Activated naive CD8-positive, alpha-beta T cell treated with anti-CD3 and anti-CD28 coated beads for 36 hours (primary cell): ENCODE data around the gene PSORS1C2. TPM values are rescaled to one million over a fixed set of nuclear protein-coding genes. Genes with fewer than 3 reads are reported as not detected.

ENCODE experiments used
- DNase-seq: peaks from one replicate; pipeline ENCODE4 v3.0.0; 2021
- H3K27ac Mint-ChIP-seq: one replicate; pipeline ENCODE4 v1.8.0; 2022; ENCODE audit warnings: mild to moderate bottlenecking, moderate library complexity, mixed read lengths
- H3K27me3 Mint-ChIP-seq: one replicate; pipeline ENCODE4 v1.8.0; 2022; ENCODE audit warnings: mild to moderate bottlenecking, mixed read lengths
- H3K36me3 Mint-ChIP-seq: one replicate; pipeline ENCODE4 v1.8.0; 2021; ENCODE audit warnings: mild to moderate bottlenecking, mixed read lengths
- H3K4me1 Mint-ChIP-seq: one replicate; pipeline ENCODE4 v1.8.0; 2021; ENCODE audit warnings: mixed read lengths
- H3K4me3 Mint-ChIP-seq: one replicate; pipeline ENCODE4 v1.8.0; 2022; ENCODE audit warnings: mild to moderate bottlenecking, moderate library complexity, mixed read lengths
- H3K9me3 Mint-ChIP-seq: one replicate; pipeline ENCODE4 v1.8.0; 2022; ENCODE audit warnings: mixed read lengths
- total RNA-seq, 2 experiments: library from RNA; stranded (reverse); gene quantifications; one replicate each; pipeline ENCODE4 v1.2.3, GENCODE V29; 2021

Gene PSORS1C2
- total RNA-seq, 2 experiments from 2014 or later, result not detected

DNA sequence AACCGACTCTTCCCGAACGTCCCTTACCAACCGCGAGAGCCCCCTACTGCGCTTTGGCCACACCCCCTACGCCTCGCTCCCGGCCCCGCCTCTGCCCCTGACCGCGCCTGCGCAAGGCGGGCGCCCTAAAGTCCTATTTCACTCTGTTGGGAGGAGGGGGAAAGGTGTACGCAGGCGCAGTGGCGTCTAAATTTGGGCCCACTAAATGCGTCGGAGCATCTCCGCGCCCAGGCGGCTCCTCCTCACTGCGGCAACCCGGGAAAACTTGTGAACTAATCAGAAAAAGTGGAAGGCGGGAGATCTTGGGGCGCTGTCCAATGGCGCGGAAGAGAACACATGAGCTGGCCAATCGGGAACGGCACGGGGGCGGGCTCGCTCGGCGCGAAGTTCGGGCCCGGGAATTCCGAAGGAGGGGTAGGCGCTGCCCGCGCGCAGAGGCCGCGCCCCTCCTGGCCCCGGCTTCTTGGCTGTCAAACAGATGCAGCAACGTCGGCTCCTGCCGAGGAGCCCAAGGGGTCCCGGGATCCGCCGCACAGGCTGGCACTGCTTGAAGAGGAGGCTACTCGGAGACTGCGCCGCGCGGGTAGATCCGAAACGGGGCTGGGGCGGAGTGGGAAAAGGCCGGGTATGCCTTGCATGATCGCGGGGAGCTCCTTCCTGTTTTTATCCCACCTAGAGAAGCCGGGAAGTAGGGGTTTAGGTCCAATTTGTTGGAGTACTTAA lies 19.4 kb upstream of the PSORS1C2 start, which contains the start of gene TCF19:
TCF19 (plus strand) TSS at position 450 of the 723 bp plus-strand sequence. CDS start 881 bp downstream, outside the sequence.
- no peaks in the 10 kb centered on the region for H3K9me3 Mint-ChIP-seq
- no peaks in the 10 kb centered on the region for H3K27me3 Mint-ChIP-seq
- H3K4me3 Mint-ChIP-seq, result peak within 1 kb of the TSS; percentile 98
- H3K27ac Mint-ChIP-seq, result peak within 1 kb of the TSS; percentile 91
- DNase-seq, result peak; percentile 99
- peaks cover 49% of the 10 kb centered on the region for H3K36me3 Mint-ChIP-seq
- H3K4me1 Mint-ChIP-seq, result peaks cover 26% of the 10 kb centered on the region

DNA sequence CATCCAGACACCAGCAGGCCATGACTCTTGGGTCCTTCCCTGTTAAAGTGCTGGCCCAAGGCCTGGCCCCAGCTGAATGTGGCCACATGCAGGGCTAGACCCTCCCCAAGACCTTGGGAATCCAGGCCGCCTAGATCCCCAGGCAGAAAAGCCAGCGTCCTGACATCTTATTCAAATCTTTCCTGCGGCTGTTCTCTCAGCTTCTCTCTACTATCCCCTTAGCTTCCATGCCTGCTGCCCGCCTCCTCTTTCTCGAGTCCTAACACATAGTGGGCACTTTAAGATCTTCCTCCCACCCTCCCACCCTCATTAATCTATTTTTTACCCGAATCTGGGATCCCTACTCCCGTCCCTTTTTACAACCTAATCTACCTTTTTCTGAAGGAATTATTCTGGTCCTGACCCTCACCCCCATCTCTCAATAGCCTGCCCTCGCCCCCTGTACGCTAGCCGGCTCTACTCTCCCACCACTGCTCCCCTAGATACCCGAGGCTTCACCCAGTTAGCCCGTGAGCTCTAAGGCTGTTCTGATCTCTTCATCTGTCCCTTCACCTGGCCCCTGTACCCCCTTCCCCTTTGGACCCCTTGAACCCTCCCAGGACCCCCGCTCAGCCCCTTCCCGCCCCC lies 18.8 kb upstream of the PSORS1C2 start, which contains the start of gene CCHCR1:
CCHCR1 (minus strand) TSS at position 290 of the 627 bp plus-strand sequence; CDS start at position 88, 202 bp downstream.
- DNase-seq, result no peak
- Mint-ChIP-seq H3K4me1 (peaks cover 22% of the 10 kb centered on the region), H3K36me3 (peaks cover 42% of the 10 kb centered on the region), H3K4me3 (peak within 1 kb of the TSS; percentile 98), H3K27ac (peak within 1 kb of the TSS; percentile 91), H3K9me3 (no peaks in the 10 kb centered on the region), H3K27me3 (no peaks in the 10 kb centered on the region)

DNA sequence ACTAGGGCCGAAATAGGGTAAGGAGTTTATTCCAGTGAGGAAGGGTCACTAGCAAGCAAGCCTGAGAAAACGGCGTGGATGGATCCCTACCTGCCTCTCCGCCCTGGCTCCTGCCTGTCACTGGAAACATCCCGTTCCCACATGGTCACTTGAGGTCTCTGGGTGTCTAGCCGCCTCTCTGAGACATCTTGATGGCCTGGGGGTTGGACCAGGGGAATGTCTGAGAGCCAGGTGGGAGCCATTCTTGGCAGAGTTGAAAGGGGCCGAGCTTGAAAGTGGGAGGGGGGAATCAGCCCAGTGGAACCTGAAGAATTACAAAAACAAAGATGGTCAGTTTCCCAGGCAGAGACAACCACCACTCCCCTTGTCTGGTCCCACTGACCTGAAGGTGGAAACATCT lies 17.8 kb upstream of the PSORS1C2 start:
- Mint-ChIP-seq H3K27me3 (no peaks in the 10 kb centered on the region), H3K4me1 (peaks cover 18% of the 10 kb centered on the region), H3K36me3 (peaks cover 37% of the 10 kb centered on the region), H3K27ac (no peak overlapping the region), H3K4me3 (peak overlapping the region; percentile 98), H3K9me3 (no peaks in the 10 kb centered on the region)
- DNase-seq, result no peak

DNA sequence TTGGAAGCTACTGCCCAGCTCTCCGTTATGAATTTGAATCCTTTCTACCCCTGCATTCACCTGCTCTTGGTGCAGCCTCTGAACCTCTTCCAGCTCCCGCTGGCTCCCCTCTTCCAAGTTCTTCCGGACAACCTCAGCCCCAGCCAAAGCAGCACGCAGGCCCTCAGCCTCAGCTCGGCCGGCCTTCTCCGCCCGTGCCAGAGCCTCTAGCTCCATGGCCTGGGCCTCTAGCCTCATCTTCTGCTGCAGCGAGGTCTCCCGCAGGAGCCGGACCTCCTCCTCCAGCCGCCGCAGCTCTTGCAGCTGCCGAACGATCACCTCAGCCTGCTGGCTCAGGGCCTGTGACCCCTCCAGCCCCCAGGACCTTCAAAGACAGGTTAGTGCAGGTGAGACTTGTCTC lies 15.6 kb upstream of the PSORS1C2 start:
- Mint-ChIP-seq H3K36me3 (peaks cover 28% of the 10 kb centered on the region), H3K27ac (no peak overlapping the region), H3K4me3 (no peak overlapping the region), H3K27me3 (no peaks in the 10 kb centered on the region), H3K9me3 (no peaks in the 10 kb centered on the region), H3K4me1 (peaks cover 8% of the 10 kb centered on the region)
- no peak for DNase-seq

DNA sequence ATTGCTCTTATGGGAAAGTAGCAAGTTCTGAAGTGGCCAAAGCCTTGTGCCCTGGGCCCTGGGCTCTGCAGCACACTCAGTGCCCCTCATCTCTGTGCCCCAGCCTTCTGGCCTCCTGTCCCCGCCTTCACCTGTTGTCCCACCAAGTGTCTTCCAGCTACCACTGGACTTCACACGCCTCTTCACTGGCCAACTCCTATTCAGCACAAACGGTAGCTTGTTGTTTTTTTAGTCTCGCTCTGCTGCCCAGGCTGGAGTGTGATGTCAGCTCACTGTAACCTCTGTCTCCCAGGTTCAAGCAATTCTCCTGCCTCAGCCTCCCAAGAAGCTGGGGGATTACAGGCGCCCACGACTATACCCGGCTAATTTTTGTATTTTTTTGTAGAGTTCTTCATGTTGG lies 13.9 kb upstream of the PSORS1C2 start:
- peaks cover 17% of the 10 kb centered on the region for H3K36me3 Mint-ChIP-seq
- H3K4me1 Mint-ChIP-seq, result peaks cover 5% of the 10 kb centered on the region
- H3K4me3 Mint-ChIP-seq, result no peak overlapping the region

DNA sequence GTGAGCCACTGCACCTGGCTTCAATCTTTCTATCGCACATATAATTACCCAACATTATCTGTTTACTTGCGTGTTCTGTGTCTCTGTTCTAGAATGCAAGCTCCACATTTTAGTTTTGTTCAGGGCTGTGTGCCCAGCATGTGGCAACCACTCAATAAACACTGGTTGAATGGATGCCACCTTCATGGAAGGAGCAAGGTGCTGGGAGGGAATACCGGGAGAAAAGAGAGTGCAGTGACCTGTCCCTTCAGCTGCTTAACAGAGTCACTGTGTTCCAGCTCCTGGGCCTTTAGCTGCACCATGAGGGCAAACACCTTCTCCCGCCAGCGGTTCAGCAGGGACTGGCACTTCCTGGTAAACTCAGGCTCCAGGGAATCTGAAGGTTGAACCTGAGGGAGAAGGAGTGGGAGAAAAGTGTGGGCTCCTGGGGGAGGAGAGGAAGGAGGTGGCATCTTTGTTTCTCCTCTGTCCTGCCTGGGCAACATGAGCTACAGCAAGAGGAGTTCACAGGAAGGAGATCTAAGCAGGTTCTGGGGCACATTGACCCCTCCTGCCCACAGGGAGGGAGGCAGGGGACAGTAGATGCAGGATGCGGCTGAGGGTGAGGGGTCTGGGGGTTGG lies 11.1 kb upstream of the PSORS1C2 start:
- Mint-ChIP-seq H3K27ac (no peak overlapping the region), H3K36me3 (peaks cover 13% of the 10 kb centered on the region), H3K9me3 (no peaks in the 10 kb centered on the region), H3K4me3 (no peak overlapping the region), H3K4me1 (no peaks in the 10 kb centered on the region), H3K27me3 (no peaks in the 10 kb centered on the region)
- DNase-seq, result no peak

More for the DNA sequence above, 13.9 kb upstream of the PSORS1C2 start:
- Mint-ChIP-seq H3K27me3 (no peaks in the 10 kb centered on the region), H3K27ac (no peak overlapping the region), H3K9me3 (no peaks in the 10 kb centered on the region)
- no peak for DNase-seq

DNA sequence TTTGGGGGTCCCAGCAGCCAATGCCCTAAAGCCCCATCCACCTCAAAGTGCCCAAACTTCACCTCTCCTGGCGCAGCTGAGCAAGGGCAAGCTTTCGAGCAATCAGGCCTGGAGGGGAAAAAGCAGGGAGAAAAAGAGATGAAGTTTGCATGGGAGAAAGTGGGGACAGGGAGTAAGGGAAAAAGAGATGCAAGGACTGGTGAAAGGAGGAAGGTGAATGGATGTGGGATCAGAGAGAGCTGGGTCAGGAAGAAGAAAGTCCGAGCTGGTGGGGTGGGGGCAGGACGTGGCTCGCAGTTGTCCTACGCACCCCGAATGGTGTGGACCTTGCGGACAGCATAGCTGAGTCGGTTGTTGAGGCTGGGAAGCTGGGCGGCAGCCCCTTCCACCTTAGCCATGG lies 6.5 kb upstream of the PSORS1C2 start:
- no peaks in the 10 kb centered on the region for H3K27me3 Mint-ChIP-seq
- peaks cover 6% of the 10 kb centered on the region for H3K36me3 Mint-ChIP-seq
- H3K27ac Mint-ChIP-seq, result no peak overlapping the region
- no peaks in the 10 kb centered on the region for H3K4me1 Mint-ChIP-seq
- no peak overlapping the region for H3K4me3 Mint-ChIP-seq
- DNase-seq, result no peak
- no peaks in the 10 kb centered on the region for H3K9me3 Mint-ChIP-seq

DNA sequence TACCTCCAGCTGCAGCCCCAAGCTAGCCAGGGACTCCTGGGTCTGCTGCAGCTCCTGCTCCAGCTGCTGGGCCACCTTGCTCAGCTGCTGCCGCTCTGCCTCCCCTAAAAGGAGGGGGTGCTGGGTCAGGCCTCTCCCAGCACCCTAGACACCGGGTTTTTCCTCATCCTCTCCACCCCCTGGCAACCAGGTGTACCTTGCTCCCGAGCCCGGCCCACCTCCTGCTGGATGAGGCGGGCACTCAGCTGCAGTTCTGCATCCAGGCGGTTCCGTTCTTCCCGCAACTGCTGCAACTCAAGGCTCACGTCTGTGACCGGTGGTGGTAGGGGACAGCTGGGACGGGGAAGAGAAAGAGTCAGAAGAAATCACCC lies 6.1 kb upstream of the PSORS1C2 start:
- H3K27ac Mint-ChIP-seq, result no peak overlapping the region
- H3K4me1 Mint-ChIP-seq, result no peaks in the 10 kb centered on the region
- H3K4me3 Mint-ChIP-seq, result no peak overlapping the region

DNA sequence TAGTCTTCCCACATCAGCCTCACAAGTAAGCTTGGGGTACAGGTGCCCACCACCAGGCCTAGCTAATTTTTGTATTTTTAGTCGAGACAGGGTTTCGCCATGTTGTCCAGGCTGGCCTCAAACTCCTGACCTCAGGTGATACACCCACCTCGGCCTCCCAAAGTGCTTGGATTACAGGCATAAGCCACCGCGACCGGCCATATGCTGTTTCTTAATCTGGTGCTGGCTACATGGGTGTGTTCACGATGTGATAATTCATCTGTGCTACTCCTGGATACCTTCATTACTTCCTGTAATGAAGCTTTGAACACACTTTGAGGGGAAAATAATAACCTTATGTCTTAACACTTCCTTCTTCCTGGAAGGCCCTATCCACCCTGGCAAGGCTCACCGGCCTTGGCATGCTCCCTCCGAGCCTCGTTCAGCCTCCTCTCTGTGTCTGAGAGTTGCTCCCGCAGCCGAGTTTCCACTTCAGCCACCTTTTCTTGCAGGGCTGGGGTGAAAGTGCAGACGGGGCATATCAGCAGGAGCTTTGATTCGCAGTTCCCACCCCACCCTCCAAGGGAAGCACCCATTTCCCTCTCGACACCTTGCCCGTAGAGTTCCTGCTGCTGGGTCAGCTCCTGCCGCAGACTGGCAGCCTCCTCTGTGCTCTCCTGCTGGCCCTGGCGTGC lies 5.6 kb upstream of the PSORS1C2 start:
- H3K4me1 Mint-ChIP-seq, result no peaks in the 10 kb centered on the region
- peaks cover 4% of the 10 kb centered on the region for H3K36me3 Mint-ChIP-seq
- H3K4me3 Mint-ChIP-seq, result no peak overlapping the region
- H3K9me3 Mint-ChIP-seq, result no peaks in the 10 kb centered on the region
- no peak for DNase-seq
- H3K27me3 Mint-ChIP-seq, result no peaks in the 10 kb centered on the region
- H3K27ac Mint-ChIP-seq, result no peak overlapping the region

More for the DNA sequence above, 6.1 kb upstream of the PSORS1C2 start:
- peaks cover 4% of the 10 kb centered on the region for H3K36me3 Mint-ChIP-seq
- no peaks in the 10 kb centered on the region for H3K27me3 Mint-ChIP-seq
- no peak for DNase-seq
- H3K9me3 Mint-ChIP-seq, result no peaks in the 10 kb centered on the region

DNA sequence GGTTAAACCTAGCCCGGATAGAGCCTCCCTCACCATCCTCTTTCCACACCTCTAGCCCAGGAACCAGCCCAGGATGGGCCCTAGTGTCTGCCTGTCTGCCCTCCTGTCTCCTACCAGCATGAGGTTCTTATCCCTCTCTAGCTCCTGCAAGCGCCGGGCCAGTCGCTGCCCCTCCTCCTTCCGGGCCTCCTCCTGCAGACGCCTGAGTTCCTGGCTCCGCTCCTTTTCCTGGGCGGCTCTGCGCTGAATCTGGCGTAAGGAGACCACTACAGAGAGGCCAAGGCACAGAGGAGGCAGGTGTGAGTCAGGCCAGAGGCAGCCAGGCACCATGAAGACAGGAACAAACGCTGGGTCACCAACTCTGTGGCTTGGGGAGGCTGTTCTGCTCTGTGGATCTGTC lies 4.3 kb upstream of the PSORS1C2 start:
- H3K36me3 Mint-ChIP-seq, result peaks cover 4% of the 10 kb centered on the region

DNA sequence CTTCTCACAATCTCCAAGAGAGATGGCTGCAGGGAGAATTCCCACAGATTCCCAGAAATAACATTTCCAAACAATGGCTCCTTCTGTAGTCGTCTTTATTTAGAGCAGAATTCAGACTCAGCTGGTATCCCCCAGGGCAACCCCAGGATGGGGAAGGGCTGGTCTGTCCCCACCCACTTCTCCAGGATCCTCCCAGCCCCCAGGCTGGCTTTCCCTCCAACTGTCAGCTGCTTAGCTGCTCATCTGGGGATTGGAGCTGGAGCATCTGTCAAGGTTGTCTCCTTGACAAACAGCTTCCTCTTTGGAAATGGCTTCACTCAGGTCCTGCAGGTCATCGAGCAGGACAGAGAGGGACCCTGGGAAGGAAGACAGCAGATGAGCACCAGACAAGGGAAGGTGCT lies 3.5 kb upstream of the PSORS1C2 start:
- H3K4me3 Mint-ChIP-seq, result no peak overlapping the region
- H3K36me3 Mint-ChIP-seq, result peaks cover 4% of the 10 kb centered on the region
- H3K27ac Mint-ChIP-seq, result no peak overlapping the region
- no peaks in the 10 kb centered on the region for H3K27me3 Mint-ChIP-seq
- peaks cover 4% of the 10 kb centered on the region for H3K4me1 Mint-ChIP-seq
- H3K9me3 Mint-ChIP-seq, result no peaks in the 10 kb centered on the region
- DNase-seq, result no peak

More for the DNA sequence above, 4.3 kb upstream of the PSORS1C2 start:
- no peaks in the 10 kb centered on the region for H3K4me1 Mint-ChIP-seq
- H3K27me3 Mint-ChIP-seq, result no peaks in the 10 kb centered on the region
- H3K4me3 Mint-ChIP-seq, result no peak overlapping the region
- DNase-seq, result no peak
- no peak overlapping the region for H3K27ac Mint-ChIP-seq
- no peaks in the 10 kb centered on the region for H3K9me3 Mint-ChIP-seq

DNA sequence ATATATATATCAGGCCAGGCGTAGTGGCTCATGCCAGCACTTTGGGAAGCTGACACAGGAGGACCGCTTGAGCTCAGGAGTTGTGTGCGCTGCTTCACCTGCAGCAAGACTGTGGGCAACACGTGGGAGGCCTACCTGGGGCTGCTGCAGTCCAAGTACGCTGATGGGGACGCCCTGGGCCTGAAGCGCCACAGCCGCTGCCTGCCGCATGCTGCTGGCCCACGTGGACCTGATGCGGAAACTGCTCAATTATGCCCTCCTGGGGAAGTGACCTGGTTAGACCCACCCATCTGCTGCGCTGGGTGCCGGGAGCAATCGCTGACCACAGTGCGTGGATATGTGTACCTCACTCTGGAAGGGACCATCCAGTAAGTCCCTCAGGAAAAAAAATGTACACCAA lies 1.8 kb upstream of the PSORS1C2 start:
- H3K36me3 Mint-ChIP-seq, result peaks cover 4% of the 10 kb centered on the region
- H3K9me3 Mint-ChIP-seq, result no peaks in the 10 kb centered on the region
- no peaks in the 10 kb centered on the region for H3K27me3 Mint-ChIP-seq
- no peak overlapping the region for H3K4me3 Mint-ChIP-seq
- peaks cover 4% of the 10 kb centered on the region for H3K4me1 Mint-ChIP-seq
- no peak overlapping the region for H3K27ac Mint-ChIP-seq
- no peak for DNase-seq

DNA sequence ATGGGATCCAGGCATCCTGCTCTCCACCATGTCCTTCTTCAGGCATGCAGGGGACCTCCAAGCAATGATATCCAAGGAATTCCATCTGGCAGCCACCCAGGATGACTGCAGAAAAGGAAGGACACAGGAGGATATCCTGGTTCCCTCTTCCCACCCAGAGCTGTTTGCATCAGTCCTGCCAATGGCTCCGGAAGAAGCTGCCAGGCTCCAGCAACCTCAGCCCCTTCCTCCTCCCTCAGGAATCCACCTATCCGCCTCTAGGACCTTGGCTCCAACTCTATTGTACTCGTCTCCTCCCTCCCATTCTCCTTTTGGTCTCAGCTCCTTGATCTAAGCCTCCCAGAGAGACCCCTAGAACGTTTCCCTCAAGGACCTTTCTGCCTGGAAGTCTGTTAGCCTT lies 733 bp upstream of the PSORS1C2 start:
- Mint-ChIP-seq H3K36me3 (peaks cover 4% of the 10 kb centered on the region), H3K27ac (no peak overlapping the region), H3K4me3 (no peak overlapping the region), H3K27me3 (no peaks in the 10 kb centered on the region), H3K4me1 (peaks cover 4% of the 10 kb centered on the region), H3K9me3 (no peaks in the 10 kb centered on the region)
- no peak for DNase-seq

DNA sequence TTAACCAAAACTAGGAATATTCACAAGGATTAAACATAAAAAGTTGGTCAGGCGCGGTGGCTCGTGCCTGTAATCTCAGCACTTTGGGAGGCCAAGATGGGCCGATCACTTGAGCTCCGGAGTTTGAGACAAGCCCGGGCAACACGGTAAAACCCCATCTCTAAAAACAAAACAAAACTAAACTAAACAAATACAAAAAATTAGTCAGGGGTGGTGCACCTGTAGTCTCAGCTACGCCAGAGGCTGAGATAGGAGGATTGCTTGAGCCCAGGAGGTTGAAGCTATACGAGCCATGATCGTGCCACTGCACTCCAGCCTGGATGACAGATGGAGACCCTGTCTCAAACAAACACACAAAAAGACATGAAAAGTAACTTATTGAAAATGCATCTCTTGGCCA lies 3.2 kb downstream of the PSORS1C2 start:
- DNase-seq, result no peak

DNA sequence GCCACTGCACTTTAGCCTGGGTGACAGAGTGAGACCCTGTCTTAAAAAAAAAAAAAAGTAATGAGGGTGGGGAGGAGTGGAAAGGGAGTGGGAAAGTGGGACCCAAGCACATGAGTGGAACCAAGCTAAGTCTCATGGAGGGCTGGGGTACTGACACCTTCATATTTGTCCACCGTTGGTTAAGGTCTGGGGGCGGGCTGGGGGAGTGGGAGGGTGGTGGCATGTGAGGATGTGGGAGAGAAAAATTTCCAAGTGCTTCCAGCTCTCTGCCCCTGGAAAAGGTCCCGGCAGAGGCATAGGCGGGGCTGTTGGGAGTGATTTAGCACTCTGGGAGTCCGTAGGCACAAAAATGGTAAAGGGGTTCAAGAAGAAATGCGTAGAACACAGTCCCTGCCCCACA lies 6.1 kb downstream of the PSORS1C2 start:
- Mint-ChIP-seq H3K27me3 (peaks cover 13% of the 10 kb centered on the region), H3K9me3 (no peaks in the 10 kb centered on the region), H3K36me3 (no peaks in the 10 kb centered on the region)

More for the DNA sequence above, 3.2 kb downstream of the PSORS1C2 start:
- no peaks in the 10 kb centered on the region for H3K9me3 Mint-ChIP-seq
- H3K27me3 Mint-ChIP-seq, result no peaks in the 10 kb centered on the region
- no peaks in the 10 kb centered on the region for H3K36me3 Mint-ChIP-seq
- H3K27ac Mint-ChIP-seq, result no peak overlapping the region
- H3K4me1 Mint-ChIP-seq, result peaks cover 4% of the 10 kb centered on the region
- H3K4me3 Mint-ChIP-seq, result no peak overlapping the region

More for the DNA sequence above, 6.1 kb downstream of the PSORS1C2 start:
- Mint-ChIP-seq H3K4me1 (peaks cover 9% of the 10 kb centered on the region), H3K4me3 (no peak overlapping the region), H3K27ac (no peak overlapping the region)
- no peak for DNase-seq
